Activated naive CD8-positive, alpha-beta T cell treated with anti-CD3 and anti-CD28 coated beads for 36 hours (primary cell): ENCODE data around the gene SEZ6L. TPM values are rescaled to one million over a fixed set of nuclear protein-coding genes. Genes with fewer than 3 reads are reported as not detected.
A peak's percentile ranks its signal among the peaks of the same experiment; 100 is the strongest.

Experiments
- DNase-seq: peaks from one replicate; pipeline ENCODE4 v3.0.0; 2021
- H3K27ac Mint-ChIP-seq: one replicate; pipeline ENCODE4 v1.8.0; 2022; ENCODE audit warnings: mild to moderate bottlenecking, moderate library complexity, mixed read lengths
- H3K27me3 Mint-ChIP-seq: one replicate; pipeline ENCODE4 v1.8.0; 2022; ENCODE audit warnings: mild to moderate bottlenecking, mixed read lengths
- H3K36me3 Mint-ChIP-seq: one replicate; pipeline ENCODE4 v1.8.0; 2021; ENCODE audit warnings: mild to moderate bottlenecking, mixed read lengths
- H3K4me1 Mint-ChIP-seq: one replicate; pipeline ENCODE4 v1.8.0; 2021; ENCODE audit warnings: mixed read lengths
- H3K4me3 Mint-ChIP-seq: one replicate; pipeline ENCODE4 v1.8.0; 2022; ENCODE audit warnings: mild to moderate bottlenecking, moderate library complexity, mixed read lengths
- H3K9me3 Mint-ChIP-seq: one replicate; pipeline ENCODE4 v1.8.0; 2022; ENCODE audit warnings: mixed read lengths
- total RNA-seq, 2 experiments: library from RNA; stranded (reverse); gene quantifications; one replicate each; pipeline ENCODE4 v1.2.3, GENCODE V29; 2021

SEZ6L gene
- total RNA-seq, 2 experiments from 2014 or later = not detected

GRCh38 chr22:26342745-26343410, 173.6 kb downstream of the SEZ6L start:
- H3K27ac Mint-ChIP-seq = no peak overlapping the region
- no peak overlapping the region for H3K4me3 Mint-ChIP-seq
- DNase-seq = no peak
- no peaks in the 10 kb centered on the region for H3K4me1 Mint-ChIP-seq
- peaks cover 34% of the 10 kb centered on the region for H3K27me3 Mint-ChIP-seq
- no peaks in the 10 kb centered on the region for H3K36me3 Mint-ChIP-seq
- no peaks in the 10 kb centered on the region for H3K9me3 Mint-ChIP-seq

DNA sequence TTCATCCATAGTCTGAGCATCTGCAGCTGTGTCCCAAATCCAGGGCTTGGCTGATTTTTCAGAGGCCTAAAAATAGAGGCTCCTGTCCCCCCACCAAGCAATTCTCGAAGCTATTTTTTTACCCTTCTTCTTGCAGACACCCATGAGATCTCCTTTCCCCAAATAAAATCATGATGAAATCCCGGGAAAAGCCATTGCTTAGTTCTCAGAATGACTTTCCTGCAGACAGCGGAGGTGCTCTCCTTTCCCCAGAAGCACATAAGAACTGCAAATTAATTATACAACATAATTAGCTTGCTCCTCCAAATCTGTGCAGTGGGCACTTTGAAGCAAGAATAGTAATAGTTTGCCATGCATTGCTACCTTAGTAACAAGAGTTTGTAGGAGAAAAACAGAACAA, 176.2 kb downstream of the SEZ6L start:
- Mint-ChIP-seq H3K4me1 (no peaks in the 10 kb centered on the region), H3K9me3 (no peaks in the 10 kb centered on the region), H3K27ac (no peak overlapping the region), H3K27me3 (peaks cover 27% of the 10 kb centered on the region), H3K36me3 (no peaks in the 10 kb centered on the region), H3K4me3 (no peak overlapping the region)
- DNase-seq = no peak

GRCh38 chr22:26348810-26349526, 179.7 kb downstream of the SEZ6L start:
- H3K9me3 Mint-ChIP-seq = no peaks in the 10 kb centered on the region
- H3K36me3 Mint-ChIP-seq = no peaks in the 10 kb centered on the region

DNA sequence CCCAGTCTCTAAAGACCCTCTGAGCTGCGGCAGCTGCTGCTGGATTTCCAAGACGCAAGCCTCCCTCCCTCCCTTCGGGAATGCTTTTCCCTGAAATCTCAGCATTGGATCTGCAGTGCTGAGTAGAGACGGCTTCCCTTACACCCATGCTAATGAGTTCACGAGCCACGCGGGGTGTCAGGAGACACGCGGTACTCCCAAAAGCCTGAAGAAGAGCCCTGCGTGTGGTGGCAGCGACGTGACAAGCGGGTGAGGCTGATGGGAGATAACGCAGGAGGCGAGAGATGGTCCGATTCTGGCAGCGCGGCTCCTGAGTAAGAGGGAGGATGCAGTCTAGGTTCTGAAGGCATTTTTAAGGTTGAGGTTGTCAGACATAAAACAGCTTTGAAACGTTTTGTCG, 185.4 kb downstream of the SEZ6L start:
- DNase-seq = no peak
- Mint-ChIP-seq H3K9me3 (no peaks in the 10 kb centered on the region), H3K27me3 (peaks cover 10% of the 10 kb centered on the region), H3K36me3 (no peaks in the 10 kb centered on the region), H3K27ac (no peak overlapping the region), H3K4me1 (no peaks in the 10 kb centered on the region), H3K4me3 (no peak overlapping the region)

More at GRCh38 chr22:26348810-26349526, 179.7 kb downstream of the SEZ6L start:
- H3K4me1 Mint-ChIP-seq = no peaks in the 10 kb centered on the region
- no peak overlapping the region for H3K4me3 Mint-ChIP-seq
- DNase-seq = no peak
- peaks cover 32% of the 10 kb centered on the region for H3K27me3 Mint-ChIP-seq
- H3K27ac Mint-ChIP-seq = no peak overlapping the region

DNA sequence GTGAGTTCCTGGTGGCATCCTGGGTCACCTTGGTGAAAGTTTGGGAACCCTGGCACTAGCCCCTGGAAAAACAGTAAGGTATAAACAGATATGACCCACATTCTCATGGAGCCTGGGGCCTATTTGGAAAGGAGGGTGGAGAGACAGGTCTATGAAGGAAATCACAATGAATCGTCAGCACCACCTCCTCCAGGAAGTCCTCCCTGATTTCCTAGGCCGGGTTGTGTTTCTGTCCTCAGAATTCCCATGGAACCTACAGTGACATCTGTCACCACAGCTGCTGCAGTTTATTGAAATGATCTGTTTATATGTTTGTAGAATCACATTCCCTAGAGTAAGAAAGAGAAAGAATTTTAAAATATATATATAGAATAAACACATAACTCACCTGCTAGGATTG, 188.0 kb downstream of the SEZ6L start:
- Mint-ChIP-seq H3K36me3 (no peaks in the 10 kb centered on the region), H3K27ac (no peak overlapping the region), H3K9me3 (no peaks in the 10 kb centered on the region), H3K4me3 (no peak overlapping the region), H3K27me3 (peaks cover 9% of the 10 kb centered on the region), H3K4me1 (peaks cover 6% of the 10 kb centered on the region)
- DNase-seq = no peak

- Mint-ChIP-seq H3K4me3 (no peak overlapping the region), H3K36me3 (no peaks in the 10 kb centered on the region), H3K27me3 (peaks cover 15% of the 10 kb centered on the region), H3K9me3 (no peaks in the 10 kb centered on the region), H3K4me1 (peaks cover 6% of the 10 kb centered on the region), H3K27ac (no peak overlapping the region)
- no peak for DNase-seq
Measured at GRCh38 chr22:26357813-26358212, 188.6 kb downstream of the SEZ6L start.

DNA sequence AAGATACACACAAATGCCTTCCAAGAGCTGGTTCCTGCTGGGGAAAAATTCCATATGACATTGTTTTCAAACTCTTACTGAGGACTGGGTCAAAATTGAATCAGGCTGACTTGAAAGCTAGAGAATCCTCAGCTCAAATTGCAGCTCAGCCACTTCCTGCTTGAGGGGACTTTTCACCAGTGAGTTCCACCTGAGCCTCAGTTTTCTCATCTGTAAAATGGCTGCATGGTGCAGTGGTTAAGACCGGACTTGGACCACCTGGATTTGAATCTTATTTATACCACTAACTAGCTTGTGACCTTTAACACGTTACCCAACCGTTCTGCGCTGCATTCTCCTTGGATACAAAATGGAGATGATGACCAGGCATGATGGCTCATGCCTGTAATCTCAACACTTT, 189.9 kb downstream of the SEZ6L start:
- H3K27me3 Mint-ChIP-seq = peaks cover 16% of the 10 kb centered on the region
- H3K9me3 Mint-ChIP-seq = no peaks in the 10 kb centered on the region
- H3K4me1 Mint-ChIP-seq = peaks cover 6% of the 10 kb centered on the region
- DNase-seq = no peak
- no peak overlapping the region for H3K27ac Mint-ChIP-seq
- no peak overlapping the region for H3K4me3 Mint-ChIP-seq
- H3K36me3 Mint-ChIP-seq = no peaks in the 10 kb centered on the region

DNA sequence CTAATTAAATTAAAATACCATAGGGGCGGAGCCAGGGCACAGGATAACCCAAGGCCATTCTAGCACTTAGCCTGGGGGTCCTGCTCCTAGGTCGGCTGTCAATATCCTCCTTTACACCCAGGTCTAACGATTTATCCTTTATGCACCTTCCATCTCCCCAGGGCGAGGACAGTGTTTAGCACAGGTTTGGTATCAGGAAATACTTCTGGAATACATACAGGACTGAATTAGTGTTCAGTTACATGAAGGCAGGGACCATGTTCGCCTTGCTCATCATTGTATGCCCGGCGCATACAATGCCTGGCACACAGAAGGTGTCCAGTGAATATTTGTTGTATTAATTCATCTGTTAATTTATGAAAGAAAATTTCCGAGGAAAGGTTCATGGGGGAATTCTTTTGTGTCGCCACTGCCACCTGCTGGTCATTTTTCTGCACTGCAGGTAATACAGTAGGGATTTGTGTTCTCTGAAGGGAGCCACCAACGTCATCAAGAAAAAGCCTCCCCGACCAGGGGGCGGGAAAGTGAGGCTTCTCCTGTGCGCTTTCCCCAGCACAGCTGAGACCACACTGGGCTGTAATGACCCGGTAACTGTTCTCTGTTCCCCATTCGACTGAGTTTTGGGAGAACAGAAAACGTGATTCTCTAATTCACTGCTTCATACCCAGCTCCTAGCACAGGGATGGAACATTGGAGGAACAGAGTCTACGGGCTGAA, 191.1 kb downstream of the SEZ6L start:
- peak overlapping the region; percentile 14 for H3K4me3 Mint-ChIP-seq
- DNase-seq = peak; percentile 48
- H3K4me1 Mint-ChIP-seq = peaks cover 6% of the 10 kb centered on the region

GRCh38 chr22:26362471-26362870, 193.2 kb downstream of the SEZ6L start:
- H3K4me3 Mint-ChIP-seq = no peak overlapping the region
- peak overlapping the region; percentile 8 for H3K27ac Mint-ChIP-seq
- no peaks in the 10 kb centered on the region for H3K36me3 Mint-ChIP-seq

More for the DNA sequence above, 191.1 kb downstream of the SEZ6L start:
- Mint-ChIP-seq H3K27ac (no peak overlapping the region), H3K36me3 (no peaks in the 10 kb centered on the region), H3K27me3 (peaks cover 16% of the 10 kb centered on the region), H3K9me3 (no peaks in the 10 kb centered on the region)

DNA sequence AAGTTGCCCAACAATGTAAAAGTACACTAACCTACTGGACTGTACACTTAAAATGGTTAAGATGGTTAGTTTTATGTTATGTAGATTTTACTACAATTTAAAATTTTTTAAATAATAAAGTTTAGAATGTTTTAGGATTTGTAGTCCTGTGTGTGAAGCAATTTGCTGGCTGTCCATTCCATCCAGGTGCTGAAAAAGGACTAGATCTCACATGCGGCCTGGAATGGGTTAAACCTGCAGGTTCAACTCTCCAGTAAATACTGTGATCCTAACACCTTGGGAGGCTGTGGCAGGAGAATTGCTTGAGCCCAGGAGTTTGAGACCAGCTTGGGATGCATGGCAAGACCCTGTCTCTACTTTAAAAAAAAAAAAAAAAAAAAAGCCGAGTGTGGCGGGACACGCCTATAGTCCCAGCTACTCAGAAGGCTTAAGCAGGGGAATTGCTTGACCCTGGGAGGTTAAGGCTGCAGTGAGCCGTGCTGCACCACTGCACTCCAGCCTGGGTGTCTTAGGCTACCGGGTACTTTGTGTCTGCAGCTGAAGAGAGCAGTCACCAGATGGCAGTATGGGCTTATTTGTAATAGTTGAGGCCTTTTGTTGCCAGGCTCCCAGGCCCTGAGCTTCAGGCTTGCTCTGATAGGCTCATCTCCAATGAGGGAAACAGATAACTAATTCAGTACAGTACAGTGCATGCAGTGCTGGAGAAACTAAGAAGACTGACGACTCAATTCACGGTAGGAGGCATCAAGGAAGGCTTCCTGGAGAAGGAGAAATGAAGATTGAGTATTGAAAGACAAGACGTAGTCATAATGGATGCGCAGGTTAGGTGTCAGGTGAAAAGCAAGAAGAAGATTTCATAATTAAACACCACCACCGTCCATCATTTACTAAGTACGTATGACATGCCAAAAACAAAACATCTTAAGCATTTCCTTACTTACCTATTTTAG, 195.1 kb downstream of the SEZ6L start:
- Mint-ChIP-seq H3K9me3 (no peaks in the 10 kb centered on the region), H3K4me3 (no peak overlapping the region), H3K27me3 (peaks cover 27% of the 10 kb centered on the region), H3K36me3 (no peaks in the 10 kb centered on the region), H3K4me1 (peaks cover 6% of the 10 kb centered on the region), H3K27ac (no peak overlapping the region)
- DNase-seq = peak; percentile 45

More at GRCh38 chr22:26362471-26362870, 193.2 kb downstream of the SEZ6L start:
- Mint-ChIP-seq H3K4me1 (peaks cover 6% of the 10 kb centered on the region), H3K27me3 (peaks cover 16% of the 10 kb centered on the region), H3K9me3 (no peaks in the 10 kb centered on the region)
- DNase-seq = no peak

- Mint-ChIP-seq H3K9me3 (no peaks in the 10 kb centered on the region), H3K36me3 (no peaks in the 10 kb centered on the region), H3K27ac (no peak overlapping the region), H3K27me3 (peaks cover 34% of the 10 kb centered on the region), H3K4me1 (no peaks in the 10 kb centered on the region), H3K4me3 (no peak overlapping the region)
- DNase-seq = peak; percentile 51
Measured at GRCh38 chr22:26367402-26368245, 198.4 kb downstream of the SEZ6L start.

GRCh38 chr22:26372890-26373289, 203.6 kb downstream of the SEZ6L start:
- Mint-ChIP-seq H3K36me3 (no peaks in the 10 kb centered on the region), H3K27ac (no peak overlapping the region), H3K9me3 (no peaks in the 10 kb centered on the region), H3K4me3 (no peak overlapping the region), H3K27me3 (peaks cover 57% of the 10 kb centered on the region), H3K4me1 (no peaks in the 10 kb centered on the region)
- DNase-seq = no peak

DNA sequence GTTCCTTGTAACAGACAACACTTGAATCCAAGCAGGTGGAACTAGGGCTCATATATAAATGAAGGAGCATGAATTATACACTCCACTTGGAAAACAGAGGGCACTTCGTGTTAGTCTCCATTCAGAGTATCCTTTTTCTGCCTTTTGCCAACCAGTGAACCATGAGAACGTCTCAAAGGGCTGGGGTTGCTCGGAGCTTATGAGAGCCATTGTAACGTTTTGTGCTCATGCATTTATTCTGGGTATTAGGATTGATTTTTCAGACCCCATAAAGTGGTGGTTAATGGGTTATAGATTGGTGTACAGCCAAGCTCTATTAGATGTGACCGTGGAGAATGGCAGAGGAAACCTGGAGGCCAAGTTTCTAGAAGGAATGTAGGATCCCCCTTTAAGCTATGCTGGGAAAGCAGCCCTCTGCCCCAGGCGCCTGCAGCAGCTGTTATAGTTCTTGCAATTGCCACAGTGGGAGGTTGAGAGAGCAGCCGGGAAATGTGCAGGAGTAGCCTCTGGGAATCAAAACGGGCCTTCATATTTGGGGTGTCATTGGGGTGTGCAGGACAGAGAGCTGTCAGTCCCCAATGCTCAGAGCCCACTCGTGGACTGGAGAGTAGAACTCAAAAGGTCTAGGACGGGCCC, 205.2 kb downstream of the SEZ6L start:
- no peak for DNase-seq
- Mint-ChIP-seq H3K36me3 (no peaks in the 10 kb centered on the region), H3K4me3 (no peak overlapping the region), H3K27ac (no peak overlapping the region), H3K27me3 (peaks cover 57% of the 10 kb centered on the region), H3K4me1 (no peaks in the 10 kb centered on the region), H3K9me3 (peaks cover 4% of the 10 kb centered on the region)
